GM18505 (cell line): ENCODE results near the gene THSD1.
"Not testable (repeated sequence)": the region's sequence is repeated elsewhere in the genome, so short reads cannot be mapped to it uniquely, and the experiment has no call there.

Experiments
- ATAC-seq: cut with Tn5 transposase; IDR thresholded peaks from one replicate; pipeline ENCODE4 v1.9.1; 2021; ENCODE audit not compliant: unreplicated experiment
- POLR2A ChIP-seq: IDR thresholded peaks from 4 replicates; pipeline ENCODE4 v1.6.1; 2011; ENCODE audit warnings: borderline replicate concordance; ENCODE audit not compliant: insufficient read depth, insufficient read length; ENCODE audit errors: extremely low read depth

Gene THSD1

GRCh38 chr13:52428295-52428694 is 22.3 kb upstream of the THSD1 start:
- ATAC-seq = no peak
- TF ChIP-seq POLR2A = no peak

GRCh38 chr13:52421216-52421615 is 15.2 kb upstream of the THSD1 start:
- no peak for TF ChIP-seq POLR2A
- ATAC-seq = no peak

- TF ChIP-seq POLR2A = no peak
- no peak for ATAC-seq
Observed at GRCh38 chr13:52419080-52419479, 13.1 kb upstream of the THSD1 start.

- no peak for ATAC-seq
- TF ChIP-seq POLR2A = no peak
Observed at GRCh38 chr13:52414963-52415362, 9.0 kb upstream of the THSD1 start.

GRCh38 chr13:52414051-52414450 is 8.1 kb upstream of the THSD1 start:
- TF ChIP-seq POLR2A = no peak
- ATAC-seq = no peak

GRCh38 chr13:52412128-52412527 is 6.2 kb upstream of the THSD1 start:
- TF ChIP-seq POLR2A = no peak
- no peak for ATAC-seq

- peak; percentile 68 for ATAC-seq
- TF ChIP-seq POLR2A = no peak
Observed at GRCh38 chr13:52411629-52412028, 5.7 kb upstream of the THSD1 start.

GRCh38 chr13:52408071-52408658 is 2.2 kb upstream of the THSD1 start:
- ATAC-seq = not testable (repeated sequence)

GRCh38 chr13:52407436-52407835 is 1.5 kb upstream of the THSD1 start:
- not testable (repeated sequence) for ATAC-seq

GRCh38 chr13:52406629-52407028 is 657 bp upstream of the THSD1 start:
- no peak for ATAC-seq
- no peak for TF ChIP-seq POLR2A

GRCh38 chr13:52405369-52405766 is 604 bp downstream of the THSD1 start:
- no peak for TF ChIP-seq POLR2A
- no peak for ATAC-seq

GRCh38 chr13:52399708-52400107 is 6.3 kb downstream of the THSD1 start:
- ATAC-seq = no peak
- no peak for TF ChIP-seq POLR2A

- no peak for ATAC-seq
- no peak for TF ChIP-seq POLR2A
Observed at GRCh38 chr13:52399046-52399445, 6.9 kb downstream of the THSD1 start.

GRCh38 chr13:52395704-52396103 is 10.3 kb downstream of the THSD1 start:
- TF ChIP-seq POLR2A = no peak
- no peak for ATAC-seq

- no peak for ATAC-seq
- no peak for TF ChIP-seq POLR2A
Observed at GRCh38 chr13:52394586-52394985, 11.4 kb downstream of the THSD1 start.
